Measurements from ENCODE around the gene HYOU1.
A peak's percentile ranks its signal among the peaks of the same experiment; 100 is the strongest.

The HYOU1 gene

GRCh38 chr11:119030329-119031047, 26.5 kb downstream of the HYOU1 start, which contains the start of gene SLC37A4:
SLC37A4 (minus strand) TSS chr11:119030877.
- DNase-seq (ENCODE audit: low read depth): peak; percentile 99
- H3K4me3 ChIP-seq (ENCODE audit: low read length): peak within 1 kb of the TSS; percentile 88
- TF ChIP-seq CTCF (IDR thresholded peaks at IDR 0.05; ENCODE audit: insufficient read depth, low read depth, low read length, missing control alignments): peak; percentile 86

GRCh38 chr11:119030029-119030328, 27.0 kb downstream of the HYOU1 start:
- no peak for TF ChIP-seq CTCF (IDR thresholded peaks at IDR 0.05; ENCODE audit: insufficient read depth, low read depth, low read length, missing control alignments)
- no peak for DNase-seq (ENCODE audit: low read depth)
- peak overlapping the region; percentile 88 for H3K4me3 ChIP-seq (ENCODE audit: low read length)

GRCh38 chr11:119029340-119030028, 27.5 kb downstream of the HYOU1 start:
- no peak for TF ChIP-seq CTCF (IDR thresholded peaks at IDR 0.05; ENCODE audit: insufficient read depth, low read depth, low read length, missing control alignments)
- no peak for DNase-seq (ENCODE audit: low read depth)
- H3K4me3 ChIP-seq (ENCODE audit: low read length): peak overlapping the region; percentile 88

GRCh38 chr11:119029069-119029339, 28.0 kb downstream of the HYOU1 start:
- no peak overlapping the region for H3K4me3 ChIP-seq (ENCODE audit: low read length)
- no peak for TF ChIP-seq CTCF (IDR thresholded peaks at IDR 0.05; ENCODE audit: insufficient read depth, low read depth, low read length, missing control alignments)
- no peak for DNase-seq (ENCODE audit: low read depth)

GRCh38 chr11:119028346-119029068, 28.5 kb downstream of the HYOU1 start:
- H3K4me3 ChIP-seq (ENCODE audit: low read length): no peak overlapping the region
- DNase-seq (ENCODE audit: low read depth): no peak
- no peak for TF ChIP-seq CTCF (IDR thresholded peaks at IDR 0.05; ENCODE audit: insufficient read depth, low read depth, low read length, missing control alignments)

- no peak for TF ChIP-seq CTCF (IDR thresholded peaks at IDR 0.05; ENCODE audit: insufficient read depth, low read depth, low read length, missing control alignments)
- DNase-seq (ENCODE audit: low read depth): no peak
- no peak overlapping the region for H3K4me3 ChIP-seq (ENCODE audit: low read length)
Measured at GRCh38 chr11:119027561-119028345, 29.3 kb downstream of the HYOU1 start.
